Measurements from ENCODE around the gene PACRG.

GRCh38 chr6:163310973-163311383, 583.2 kb downstream of the PACRG start:
- no peak for TF ChIP-seq RAD21 (IDR thresholded peaks at IDR 0.05; ENCODE audit: low read depth)
- TF ChIP-seq TEAD4 (IDR thresholded peaks at IDR 0.05) = no peak
- no peak for TF ChIP-seq EP300 (IDR thresholded peaks at IDR 0.05; ENCODE audit: borderline replicate concordance)
- TF ChIP-seq NFIC (IDR thresholded peaks at IDR 0.05) = no peak

All from Ishikawa (cell line).